MM.1S (cell line): ENCODE measurements around the gene GALNT4.

ENCODE experiments used
- EZH2phosphoT487 ChIP-seq: fragments of 300-600 bp; sonication (generic); IDR thresholded peaks from 2 replicates; pipeline ENCODE4 v1.6.1; 2018; ENCODE audit warnings: antibody characterized with exemption, low read length
- TF ChIP-seq, protein P1 (sequence below): fragments of 300-600 bp; sonication (generic); IDR thresholded peaks from 2 replicates; pipeline ENCODE4 v1.5.1; 2016; ENCODE audit warnings: antibody characterized with exemption, low read length, mixed read lengths

DNA sequence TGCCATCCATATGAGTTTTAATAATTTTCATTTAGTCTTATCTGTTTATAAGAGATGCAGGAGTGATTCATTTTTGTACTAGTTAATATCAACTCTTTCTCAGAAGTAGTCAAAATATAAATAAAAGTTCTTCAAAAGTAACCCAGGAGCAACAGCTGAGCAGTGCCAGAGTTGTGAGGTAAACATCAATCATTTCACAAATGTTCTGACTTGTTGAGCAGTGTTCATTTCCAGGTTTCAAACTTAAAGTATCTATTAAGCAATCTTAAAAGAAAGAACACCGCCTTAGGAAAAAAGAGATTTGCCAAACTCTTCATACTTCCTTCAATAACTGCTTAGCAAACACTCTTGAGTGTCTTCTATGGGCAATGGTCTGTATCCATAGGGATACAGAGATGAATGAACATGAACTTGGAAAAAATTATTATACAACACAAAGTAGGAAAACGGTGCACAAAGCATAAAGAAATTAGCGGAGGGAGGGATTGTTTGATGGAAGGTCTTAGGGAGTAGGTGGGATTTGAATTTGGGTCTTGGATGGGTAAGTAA lies 43.2 kb upstream of the GALNT4 start:
- no peak for TF ChIP-seq EZH2phosphoT487
- TF ChIP-seq, protein P1, sequence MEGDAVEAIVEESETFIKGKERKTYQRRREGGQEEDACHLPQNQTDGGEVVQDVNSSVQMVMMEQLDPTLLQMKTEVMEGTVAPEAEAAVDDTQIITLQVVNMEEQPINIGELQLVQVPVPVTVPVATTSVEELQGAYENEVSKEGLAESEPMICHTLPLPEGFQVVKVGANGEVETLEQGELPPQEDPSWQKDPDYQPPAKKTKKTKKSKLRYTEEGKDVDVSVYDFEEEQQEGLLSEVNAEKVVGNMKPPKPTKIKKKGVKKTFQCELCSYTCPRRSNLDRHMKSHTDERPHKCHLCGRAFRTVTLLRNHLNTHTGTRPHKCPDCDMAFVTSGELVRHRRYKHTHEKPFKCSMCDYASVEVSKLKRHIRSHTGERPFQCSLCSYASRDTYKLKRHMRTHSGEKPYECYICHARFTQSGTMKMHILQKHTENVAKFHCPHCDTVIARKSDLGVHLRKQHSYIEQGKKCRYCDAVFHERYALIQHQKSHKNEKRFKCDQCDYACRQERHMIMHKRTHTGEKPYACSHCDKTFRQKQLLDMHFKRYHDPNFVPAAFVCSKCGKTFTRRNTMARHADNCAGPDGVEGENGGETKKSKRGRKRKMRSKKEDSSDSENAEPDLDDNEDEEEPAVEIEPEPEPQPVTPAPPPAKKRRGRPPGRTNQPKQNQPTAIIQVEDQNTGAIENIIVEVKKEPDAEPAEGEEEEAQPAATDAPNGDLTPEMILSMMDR, result no peak
